ENCODE results near the gene CNTNAP2. TPM values are rescaled to one million over a fixed set of nuclear protein-coding genes. Genes with fewer than 3 reads are reported as not detected.

Gene CNTNAP2
- total and polyA plus RNA-seq, 2 of the 8 experiments (the other 6 are each of a cell fraction or from before 2014, with no cell fraction given) = 27.9 to 71.0 TPM

DNA sequence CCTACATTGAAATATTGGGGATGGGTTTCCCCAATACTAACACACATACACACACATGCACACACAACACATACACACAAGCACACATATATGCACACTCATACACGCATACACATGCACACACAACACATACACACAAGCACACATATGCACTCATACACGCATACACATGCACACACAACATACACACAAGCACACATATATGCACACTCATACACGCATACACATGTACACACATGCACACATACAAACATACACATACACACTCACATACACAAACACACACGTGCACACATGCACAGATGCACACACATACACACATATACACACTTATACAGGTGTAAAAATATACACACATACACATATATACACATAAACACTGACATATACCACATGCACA, 2346.6 kb downstream of the CNTNAP2 start:
- H4K20me1 ChIP-seq (replicated peaks in 1 of 2; ENCODE audit: control insufficient read depth in 1 of 2, insufficient read depth in 2 of 2, low read length in 2 of 2) = peaks cover 0 to 6% of the 10 kb centered on the region in 2 experiments
- no peak overlapping the region for H3K27ac ChIP-seq (ENCODE audit: low read depth, low read length)
- H2AFZ ChIP-seq (ENCODE audit: low read length) = no peak overlapping the region
- H4K5ac ChIP-seq (ENCODE audit: insufficient read length, low read depth, low read length) = no peak overlapping the region
- no peaks in the 10 kb centered on the region for H3K27me3 ChIP-seq (replicated peaks in 1 of 4; ENCODE audit: control insufficient read depth in 3 of 4, extremely low read depth in 1 of 4, insufficient read depth in 3 of 4, low read length in 3 of 4)
- H2BK5ac ChIP-seq (ENCODE audit: low read depth, low read length) = no peak overlapping the region
- H3K9ac ChIP-seq (replicated peaks in 1 of 4; ENCODE audit: extremely low read depth in 1 of 4, low read depth in 3 of 4, low read length in 3 of 4) = no peak overlapping the region; a peak in 1 of 7 replicates
- 91% methylated on average over 4 of the region's 4 CpGs; no CpG with 5 or more reads in 1 of the 2 experiments for WGBS, 2 experiments (ENCODE audit: extremely low coverage in 1 of 2, insufficient coverage in 1 of 2, insufficient read length in 1 of 2, insufficient replicate concordance in 2 of 2, low coverage in 1 of 2, low lambda C conversion rate in 2 of 2, missing lambda C conversion rate in 1 of 2)
- CTCF ChIA-PET (ENCODE audit: partially characterized antibody) = no interaction called here
- H3K79me2 ChIP-seq (ENCODE audit: control insufficient read depth in 1 of 2, insufficient read depth in 2 of 2, low read length in 2 of 2) = no peaks in the 10 kb centered on the region
- H2BK120ac ChIP-seq (replicated peaks; ENCODE audit: low read depth, low read length) = no peak overlapping the region
- H2AK5ac ChIP-seq (ENCODE audit: low read depth, low read length) = 0 out of 2 replicates have a peak overlapping the region, but pooled peaks have one; percentile 66
- FAIRE-seq (no peak), DNase-seq (ENCODE audit: low read depth in 1 of 2, low spot score in 2 of 2) (no peak)
- no peaks in the 10 kb centered on the region for H3K4me1 ChIP-seq (replicated peaks in 1 of 4; ENCODE audit: control insufficient read depth in 3 of 4, insufficient read depth in 4 of 4, low read length in 3 of 4)
- 0 out of 2 replicates have a peak overlapping the region, but pooled peaks have one; percentile 6 for H2BK12ac ChIP-seq (ENCODE audit: low read depth, low read length)
- H3K36me3 ChIP-seq (ENCODE audit: control insufficient read depth in 2 of 4, insufficient read depth in 4 of 4, low read length in 3 of 4) = no peaks in the 10 kb centered on the region; a peak in 1 of 8 replicates
- no peak overlapping the region for H3K23ac ChIP-seq (ENCODE audit: insufficient read length)
- H3K4ac ChIP-seq (replicated peaks; ENCODE audit: insufficient read length, low read depth, low read length) = no peak overlapping the region
- peaks cover 4% of the 10 kb centered on the region; the same call in 1 of the 2 replicates for H3K23me2 ChIP-seq (ENCODE audit: low read depth, low read length)
- no peak overlapping the region for H3K4me2 ChIP-seq (ENCODE audit: insufficient read depth in 1 of 2, low read depth in 2 of 2, low read length in 2 of 2)
- TF ChIP-seq RFX5 (IDR thresholded peaks at IDR 0.05; ENCODE audit: borderline replicate concordance, low read depth, low read length) (no peak), POLR2A (IDR thresholded peaks at IDR 0.05; ENCODE audit: control extremely low read depth in 1 of 2, low read depth in 2 of 2, low read length in 2 of 2) (no peak), TBP (IDR thresholded peaks at IDR 0.05; ENCODE audit: low read depth, low read length) (no peak), SIX5 (IDR thresholded peaks at IDR 0.05; ENCODE audit: low read depth, low read length) (no peak), CBX8 (IDR thresholded peaks at IDR 0.05; ENCODE audit: borderline replicate concordance, low read depth, low read length) (no peak), EGR1 (IDR thresholded peaks at IDR 0.05; ENCODE audit: borderline replicate concordance, low read depth, low read length) (no peak), CBX5 (IDR thresholded peaks at IDR 0.05; ENCODE audit: low read depth, low read length) (no peak)
- TF ChIP-seq, protein P1, sequence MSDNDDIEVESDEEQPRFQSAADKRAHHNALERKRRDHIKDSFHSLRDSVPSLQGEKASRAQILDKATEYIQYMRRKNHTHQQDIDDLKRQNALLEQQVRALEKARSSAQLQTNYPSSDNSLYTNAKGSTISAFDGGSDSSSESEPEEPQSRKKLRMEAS (IDR thresholded peaks at IDR 0.05) = no peak
- H4K91ac ChIP-seq (replicated peaks; ENCODE audit: insufficient read length, low read length) = no peak overlapping the region
- H2BK20ac ChIP-seq (ENCODE audit: low read length) = no peak overlapping the region
- no peak overlapping the region for H3K56ac ChIP-seq (replicated peaks; ENCODE audit: insufficient read length, low read depth, low read length)
- H3K14ac ChIP-seq (ENCODE audit: insufficient read length) = no peak overlapping the region
- H3K18ac ChIP-seq (ENCODE audit: extremely low read depth, low read length) = no peak overlapping the region
- no peak overlapping the region for H3K4me3 ChIP-seq (ENCODE audit: extremely low read depth in 1 of 4, insufficient read depth in 2 of 4, low read depth in 3 of 4, low read length in 4 of 4)
- no peaks in the 10 kb centered on the region for H3K79me1 ChIP-seq (ENCODE audit: low read depth, low read length)
- H3K9me3 ChIP-seq (ENCODE audit: insufficient read depth in 2 of 2, low read depth in 1 of 2, low read length in 1 of 2) = peaks cover 0 to 10% of the 10 kb centered on the region in 2 experiments; a peak in 1 of 4 replicates
- H2BK15ac ChIP-seq (ENCODE audit: low read length) = no peak overlapping the region
- no peak overlapping the region for H4K8ac ChIP-seq (ENCODE audit: extremely low read depth, insufficient read depth, low read length)
- POLR2A ChIA-PET (ENCODE audit: partially characterized antibody) = no interaction called here
